CD14-positive monocyte (primary cell): ENCODE results near the gene RPS6KA5. TPM values are rescaled to one million over a fixed set of nuclear protein-coding genes. Genes with fewer than 3 reads are reported as not detected.

Source experiments
- DNase-seq, 3 donors: peaks; one replicate each; pipeline ENCODE4 v3.0.0-alpha.2; 2011 to 2022
- H2AFZ ChIP-seq: 2 replicates; pipeline ENCODE4 v1.6.0; 2012; ENCODE audit warnings: mild to moderate bottlenecking, low read depth, low read length, inconsistent platforms; ENCODE audit not compliant: insufficient read depth, poor library complexity, severe bottlenecking
- H3K27ac ChIP-seq, 2 donors: 1 replicate in 1 of 2; 2 replicates in 1 of 2; pipeline ENCODE4 v1.5.1; 2012 to 2013; ENCODE audit warnings: low read length in 2 of 2, control low read depth in 1 of 2, inconsistent platforms in 1 of 2, low read depth in 1 of 2, mild to moderate bottlenecking in 1 of 2
- H3K27me3 ChIP-seq, 2 donors: one replicate each; pipeline versions ENCODE4 v1.6.0 to v1.6.1; 2011 to 2013; ENCODE audit warnings: low read length in 2 of 2; ENCODE audit not compliant: control insufficient read depth in 2 of 2, insufficient read depth in 2 of 2
- H3K36me3 ChIP-seq, 2 donors: replicated peaks in 1 of 2; 1 replicate in 1 of 2; 2 replicates in 1 of 2; pipeline versions ENCODE4 v1.5.1 to v1.6.1; 2012 to 2013; ENCODE audit warnings: low read length in 2 of 2, control low read depth in 1 of 2, inconsistent platforms in 1 of 2, mild to moderate bottlenecking in 1 of 2; ENCODE audit not compliant: insufficient read depth in 2 of 2, control insufficient read depth in 1 of 2
- H3K4me1 ChIP-seq, 2 donors: 1 replicate in 1 of 2; 2 replicates in 1 of 2; pipeline versions ENCODE4 v1.5.1 to v1.6.1; 2012 to 2013; ENCODE audit warnings: low read length in 2 of 2, control low read depth in 1 of 2, inconsistent platforms in 1 of 2, mild to moderate bottlenecking in 1 of 2, moderate library complexity in 1 of 2; ENCODE audit not compliant: insufficient read depth in 2 of 2, control insufficient read depth in 1 of 2
- H3K4me2 ChIP-seq: replicated peaks from 2 replicates; pipeline ENCODE3; 2012; ENCODE audit warnings: low read length, moderate library complexity, mild to moderate bottlenecking; ENCODE audit not compliant: poor library complexity, severe bottlenecking; ENCODE audit errors: extremely low read depth
- H3K4me3 ChIP-seq, 3 experiments: fragments of 200-600 bp in 1 of 3; sonication (generic) in 1 of 3; replicated peaks in 1 of 3; 1 replicate in 2 of 3; 2 replicates in 1 of 3; pipeline ENCODE4 v1.5.1; 2011 to 2013; ENCODE audit warnings: low read length in 3 of 3, mild to moderate bottlenecking in 3 of 3, control low read depth in 2 of 3, low read depth in 2 of 3, inconsistent platforms in 1 of 3, moderate library complexity in 1 of 3
- H3K79me2 ChIP-seq: 2 replicates; pipeline ENCODE4 v1.6.0; 2012; ENCODE audit warnings: mild to moderate bottlenecking, control low read depth, inconsistent platforms, low read length, moderate library complexity; ENCODE audit not compliant: insufficient read depth
- H3K9ac ChIP-seq: 2 replicates; pipeline ENCODE4 v1.6.0; 2017; ENCODE audit warnings: low read length, mild to moderate bottlenecking; ENCODE audit not compliant: insufficient read depth, poor library complexity, severe bottlenecking
- H3K9me3 ChIP-seq, 2 donors: replicated peaks in 1 of 2; 1 replicate in 1 of 2; 2 replicates in 1 of 2; pipeline versions ENCODE4 v1.5.1 to v1.6.1; 2012 to 2013; ENCODE audit warnings: low read length in 2 of 2, control low read depth in 1 of 2; ENCODE audit not compliant: control insufficient read depth in 1 of 2, insufficient read depth in 1 of 2
- H4K20me1 ChIP-seq: 2 replicates; pipeline ENCODE4 v1.6.0; 2012; ENCODE audit warnings: mild to moderate bottlenecking, low read length, control low read depth, moderate library complexity; ENCODE audit not compliant: insufficient read depth
- H3K27ac Mint-ChIP-seq, 7 donors: one replicate each; pipeline ENCODE4 v1.8.0; 2020; ENCODE audit warnings: mild to moderate bottlenecking in 7 of 7, mixed read lengths in 7 of 7, moderate library complexity in 6 of 7, inconsistent platforms in 2 of 7
- H3K27me3 Mint-ChIP-seq, 3 donors: one replicate each; pipeline ENCODE4 v1.8.0; 2021 to 2022; ENCODE audit warnings: low read depth in 3 of 3, mild to moderate bottlenecking in 3 of 3, mixed read lengths in 3 of 3, moderate library complexity in 3 of 3, inconsistent platforms in 1 of 3
- H3K36me3 Mint-ChIP-seq, 2 donors: one replicate each; pipeline ENCODE4 v1.8.0; 2020; ENCODE audit warnings: mixed read lengths in 2 of 2, inconsistent platforms in 1 of 2, mild to moderate bottlenecking in 1 of 2
- H3K4me1 Mint-ChIP-seq: one replicate; pipeline ENCODE4 v1.8.0; 2020; ENCODE audit warnings: mild to moderate bottlenecking, mixed read lengths
- H3K4me3 Mint-ChIP-seq, 2 donors: one replicate each; pipeline ENCODE4 v1.8.0; 2020; ENCODE audit warnings: mild to moderate bottlenecking in 2 of 2, mixed read lengths in 2 of 2, moderate library complexity in 1 of 2
- H3K9me3 Mint-ChIP-seq, 7 donors: one replicate each; pipeline ENCODE4 v1.8.0; 2020 to 2022; ENCODE audit warnings: mixed read lengths in 7 of 7, mild to moderate bottlenecking in 6 of 7, moderate library complexity in 6 of 7, inconsistent platforms in 2 of 7
- CTCF ChIP-seq: fragments of 200-600 bp; IDR thresholded peaks from one replicate; pipeline ENCODE4 v1.8.0; 2022; ENCODE audit warnings: antibody characterized with exemption, mild to moderate bottlenecking
- WGBS: methylation state at CpG from one replicate; pipeline ENCODE4 v1.1.5; 2013; ENCODE audit warnings: missing lambda C conversion rate; ENCODE audit not compliant: insufficient coverage; 5-methylcytosine and 5-hydroxymethylcytosine counted together
- intact Hi-C, 2 donors: fragments of 100-400 bp; cut with micrococcal nuclease; formaldehyde crosslinking; loops; one replicate each; pipeline versions ENCODE4 v1.15.0 to v1.15.1; 2023
- polyA plus RNA-seq, 3 donors: library from polyadenylated mRNA; depleted of rRNA in 1 of 3; unstranded in 2 of 3; stranded (reverse) in 1 of 3; fragments of 300-500 nt in 2 of 3; fragments of >200 nt in 1 of 3; fragmentation: Illumina TruSeq in 2 of 3; gene quantifications; 1 replicate in 2 of 3; 2 replicates in 1 of 3; pipeline ENCODE4 v1.2.3, GENCODE V29; 2012 to 2021

Gene RPS6KA5
- polyA plus RNA-seq, 3 donors = 4.4 to 10.1 (median 7.9) TPM

GRCh38 chr14:90883782-90884181, 176.7 kb downstream of the RPS6KA5 start:
- H4K20me1 ChIP-seq = no peaks in the 10 kb centered on the region
- Mint-ChIP-seq H3K27me3 (no peaks in the 10 kb centered on the region), H3K4me1 (no peaks in the 10 kb centered on the region), H3K4me3 (no peak overlapping the region), H3K27ac (no peak overlapping the region), H3K36me3 (peaks cover 25 to 27% of the 10 kb centered on the region in 2 donors), H3K9me3 (peaks cover 9 to 18% (median 15%) of the 10 kb centered on the region in 7 donors)
- no peak overlapping the region for H2AFZ ChIP-seq
- no peak overlapping the region for H3K27ac ChIP-seq
- H3K9me3 ChIP-seq = peaks cover 12 to 20% of the 10 kb centered on the region in 2 donors
- H3K4me3 ChIP-seq = no peak overlapping the region
- TF ChIP-seq CTCF = no peak
- no peaks in the 10 kb centered on the region for H3K79me2 ChIP-seq
- no peak for DNase-seq
- peaks cover 0 to 17% of the 10 kb centered on the region in 2 donors for H3K36me3 ChIP-seq
- H3K9ac ChIP-seq = no peak overlapping the region
- no peaks in the 10 kb centered on the region for H3K27me3 ChIP-seq
- intact Hi-C loops = no loop called here
- no peak overlapping the region for H3K4me2 ChIP-seq
- no peaks in the 10 kb centered on the region for H3K4me1 ChIP-seq
- 100% methylated on average over 1 of the region's 2 CpGs for WGBS

GRCh38 chr14:90883197-90883596, 177.2 kb downstream of the RPS6KA5 start:
- Mint-ChIP-seq H3K9me3 (peaks cover 9 to 18% (median 15%) of the 10 kb centered on the region in 7 donors), H3K36me3 (peaks cover 25 to 27% of the 10 kb centered on the region in 2 donors), H3K4me3 (no peak overlapping the region), H3K27ac (no peak overlapping the region), H3K27me3 (no peaks in the 10 kb centered on the region), H3K4me1 (no peaks in the 10 kb centered on the region)
- no peak overlapping the region for H3K4me3 ChIP-seq
- H3K27me3 ChIP-seq = no peaks in the 10 kb centered on the region
- intact Hi-C loops = no loop called here
- DNase-seq = no peak
- no peaks in the 10 kb centered on the region for H4K20me1 ChIP-seq
- H3K27ac ChIP-seq = no peak overlapping the region
- H3K4me1 ChIP-seq = no peaks in the 10 kb centered on the region
- no peak overlapping the region for H2AFZ ChIP-seq
- H3K9ac ChIP-seq = no peak overlapping the region
- H3K4me2 ChIP-seq = no peak overlapping the region
- H3K9me3 ChIP-seq = peaks cover 12 to 20% of the 10 kb centered on the region in 2 donors
- no peak for TF ChIP-seq CTCF
- no peaks in the 10 kb centered on the region for H3K79me2 ChIP-seq
- WGBS = 100% methylated on average over 2 of the region's 2 CpGs
- H3K36me3 ChIP-seq = peaks cover 0 to 17% of the 10 kb centered on the region in 2 donors
